HG03378 (cell line): Measurements from ENCODE around the gene RPRD2.
A peak's percentile ranks its signal among the peaks of the same experiment; 100 is the strongest.

Source experiments
- ATAC-seq: cut with Tn5 transposase; IDR thresholded peaks from one replicate; pipeline ENCODE4 v1.9.1; 2021; ENCODE audit warnings: mild to moderate bottlenecking, moderate library complexity; ENCODE audit not compliant: unreplicated experiment

The RPRD2 gene

DNA sequence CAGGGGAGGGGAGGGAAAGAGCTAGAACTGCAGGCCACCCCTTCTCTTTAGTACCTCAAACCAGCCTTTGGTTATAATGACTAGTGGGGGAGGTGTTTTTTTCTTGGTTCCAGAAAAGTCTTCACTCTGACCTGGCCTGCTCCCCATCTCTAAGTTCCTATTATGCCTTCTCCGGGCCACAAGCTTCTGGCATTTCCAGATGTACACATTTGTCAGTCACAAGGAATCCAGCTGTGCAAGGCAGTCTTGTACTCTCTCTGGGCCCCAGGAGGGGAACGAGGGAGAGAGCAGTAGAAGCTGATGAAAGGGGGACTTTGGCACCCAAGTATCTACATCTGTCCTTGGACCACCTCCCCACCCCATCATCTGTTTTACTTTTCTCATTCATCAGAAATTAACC, 148.9 kb downstream of the RPRD2 start:
- no peak for ATAC-seq

DNA sequence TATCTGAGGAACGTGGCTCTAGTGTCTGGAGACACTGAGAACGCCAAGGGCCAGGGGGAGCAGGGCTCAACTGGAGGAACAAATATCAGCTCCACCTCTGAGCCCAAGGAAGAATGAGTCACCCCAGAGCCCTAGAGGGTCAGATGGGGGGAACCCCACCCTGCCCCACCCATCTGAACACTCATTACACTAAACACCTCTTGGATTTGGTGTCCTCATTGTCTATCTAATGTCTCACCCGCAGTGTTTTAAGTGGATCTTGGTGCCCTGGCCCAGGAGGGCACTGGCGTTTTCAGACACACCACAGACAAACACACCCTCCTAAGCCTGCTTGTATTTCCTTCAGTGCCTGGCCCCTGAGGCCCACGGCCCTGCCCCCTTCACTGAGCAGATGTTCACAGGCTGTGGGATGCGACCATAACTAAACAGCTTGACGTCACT, 149.4 kb downstream of the RPRD2 start:
- no peak for ATAC-seq

DNA sequence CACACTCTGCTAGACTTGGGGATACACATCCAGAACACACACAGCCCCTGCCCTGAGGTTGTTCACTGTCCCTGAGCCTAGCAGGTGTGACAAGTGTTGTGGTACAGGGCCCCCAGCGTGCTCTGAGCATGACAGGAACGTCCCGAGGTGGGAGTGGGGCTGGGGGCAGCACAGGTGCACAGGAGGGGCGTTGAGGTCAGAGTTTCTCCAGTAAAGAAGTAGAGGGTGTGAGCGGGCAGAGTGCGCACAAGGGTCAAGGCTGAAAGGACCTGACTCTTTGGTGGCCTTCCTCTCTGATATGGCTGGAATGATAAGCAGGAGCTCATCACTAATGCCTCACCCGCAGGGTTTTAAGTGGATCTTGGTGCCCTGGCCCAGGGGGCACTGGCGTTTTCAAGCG, 150.3 kb downstream of the RPRD2 start:
- ATAC-seq, result no peak

DNA sequence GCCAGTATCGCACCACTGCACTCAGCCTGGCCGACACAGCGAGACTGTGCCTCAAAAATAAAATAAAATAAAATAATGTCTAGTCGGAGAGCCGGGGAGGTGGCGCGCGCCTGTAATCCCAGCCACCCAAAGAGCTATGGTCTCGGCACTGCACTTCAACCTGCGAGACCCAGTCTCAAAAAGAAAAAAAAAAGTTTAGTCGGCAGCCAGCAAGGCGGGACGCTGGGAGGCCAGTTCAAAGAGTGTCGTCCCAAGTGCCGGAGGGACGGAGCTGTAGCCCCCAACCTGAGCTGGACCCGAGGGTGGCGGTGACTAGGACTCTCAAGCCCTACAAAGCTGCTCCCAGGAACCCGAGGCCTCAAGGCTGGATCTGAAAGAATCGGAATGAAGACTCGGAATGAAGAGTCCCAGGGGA, 151.0 kb downstream of the RPRD2 start:
- ATAC-seq, result no peak

DNA sequence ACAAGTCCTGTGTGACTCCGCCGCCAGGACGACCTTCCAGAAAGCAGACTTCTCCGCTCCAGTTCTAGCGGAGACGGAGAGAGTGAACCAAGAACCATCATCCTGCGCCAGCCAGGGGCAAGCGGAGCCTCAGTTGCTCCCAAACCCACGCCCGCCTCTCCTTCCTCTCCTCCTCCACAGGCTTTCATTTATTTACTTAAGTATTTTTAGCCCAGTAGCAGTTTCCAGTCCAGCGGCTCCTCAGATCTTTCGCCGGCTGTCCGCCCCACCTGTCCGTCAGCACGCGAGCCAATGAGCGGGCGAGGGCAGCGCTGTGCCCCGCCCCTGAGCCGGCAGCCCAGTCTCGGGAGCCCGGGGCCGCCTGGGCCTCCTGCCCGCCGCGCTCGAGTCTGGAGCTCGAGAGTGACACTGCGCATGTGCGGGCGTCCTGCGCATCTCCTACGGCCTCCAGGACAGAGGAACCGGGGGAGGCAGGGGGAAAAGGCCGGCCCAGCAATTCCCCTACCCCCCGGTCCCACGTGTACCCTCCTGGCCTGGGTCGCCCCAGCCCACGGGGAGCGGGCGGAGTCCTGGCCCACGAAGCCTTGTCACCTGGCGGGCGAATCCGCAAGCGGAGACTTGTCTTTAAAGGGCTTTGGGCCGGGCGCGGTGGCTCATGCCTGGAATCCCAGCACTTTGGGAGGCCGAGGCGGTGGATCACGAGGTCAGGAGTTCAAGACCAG, 151.5 kb downstream of the RPRD2 start, which contains the start of gene FALEC:
TSS of gene FALEC (plus strand) at position 425 of the 722 bp plus-strand sequence.
- peak; percentile 84 for ATAC-seq

DNA sequence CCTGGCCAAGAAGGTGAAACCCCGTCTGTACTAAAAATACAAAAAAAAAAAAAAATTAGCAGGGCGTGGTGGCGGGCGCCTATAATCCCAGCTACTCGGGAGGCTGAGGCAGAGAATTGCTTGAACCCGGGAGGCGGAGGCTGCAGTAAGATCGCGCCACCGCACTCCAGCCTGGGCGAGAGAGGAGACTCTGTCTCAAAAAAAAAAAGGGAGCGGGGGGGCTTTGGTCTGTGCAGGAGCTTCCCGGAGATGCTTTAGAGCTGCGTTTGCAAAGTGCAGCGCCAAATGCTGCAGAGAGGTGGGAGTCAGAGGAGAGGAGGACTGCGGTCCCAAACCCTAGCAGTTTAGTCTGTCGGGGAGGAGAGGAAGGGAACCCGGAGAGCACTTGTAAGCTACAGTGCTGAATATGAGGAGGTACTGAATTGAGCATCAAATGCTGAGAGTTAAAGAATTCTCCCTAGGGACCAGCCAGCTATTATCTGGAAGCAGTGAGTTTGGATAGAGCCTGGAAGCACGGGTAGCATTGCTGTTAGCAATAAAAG, 152.2 kb downstream of the RPRD2 start:
- no peak for ATAC-seq

DNA sequence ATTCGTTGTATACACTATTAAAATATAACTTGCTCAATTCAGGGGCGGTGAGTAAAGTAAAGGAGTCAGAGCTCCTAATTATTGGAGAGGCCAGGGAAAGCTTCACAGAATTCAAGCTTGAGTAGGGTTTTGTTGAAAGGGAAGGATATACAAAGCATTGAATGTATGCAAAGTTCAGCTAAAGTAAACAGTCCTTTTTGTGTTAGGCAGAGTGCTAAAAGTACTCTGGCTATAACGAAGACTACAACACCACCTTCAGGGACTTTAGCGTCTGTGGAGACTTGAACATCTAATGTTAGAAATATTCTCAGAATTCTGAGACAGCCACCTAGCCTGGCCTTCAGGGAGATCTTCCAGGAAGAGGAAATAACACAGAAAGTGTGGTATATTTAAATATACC, 152.7 kb downstream of the RPRD2 start:
- no peak for ATAC-seq

DNA sequence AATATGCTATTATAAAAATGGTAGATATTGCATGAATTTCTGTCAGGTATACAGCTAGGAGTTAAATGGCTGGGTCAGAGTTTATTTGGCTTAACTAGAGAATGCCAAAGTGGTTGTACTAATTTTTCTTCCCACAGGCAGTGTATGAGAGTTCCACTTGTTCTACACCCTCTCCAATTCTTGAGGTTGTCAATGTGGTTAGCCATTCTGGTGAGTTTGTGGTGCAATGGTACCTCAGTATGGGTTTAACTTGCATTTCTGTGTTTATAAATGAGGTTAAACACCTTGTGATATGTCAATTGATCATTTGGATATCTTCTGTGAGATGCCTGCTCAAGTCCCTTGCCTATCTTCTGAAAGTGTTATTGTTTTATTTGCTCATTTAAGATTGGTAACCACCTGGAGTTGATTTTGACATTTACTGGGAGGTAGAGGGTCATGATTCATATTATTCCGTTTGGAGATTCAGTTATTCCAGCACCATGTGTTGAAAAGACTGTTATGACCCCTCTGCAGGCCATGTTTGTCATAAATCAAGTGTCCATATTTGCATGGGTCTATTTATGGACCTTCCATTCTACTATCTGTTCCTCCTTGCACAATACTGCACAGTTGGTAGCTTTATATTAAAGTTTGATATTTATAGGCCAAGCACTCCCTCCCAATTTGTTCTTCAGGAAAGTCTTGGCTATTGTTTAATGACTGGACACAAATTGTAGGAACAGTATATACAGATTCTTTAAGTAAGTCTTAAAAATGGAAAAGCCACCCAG, 157.4 kb downstream of the RPRD2 start:
- ATAC-seq, result no peak

DNA sequence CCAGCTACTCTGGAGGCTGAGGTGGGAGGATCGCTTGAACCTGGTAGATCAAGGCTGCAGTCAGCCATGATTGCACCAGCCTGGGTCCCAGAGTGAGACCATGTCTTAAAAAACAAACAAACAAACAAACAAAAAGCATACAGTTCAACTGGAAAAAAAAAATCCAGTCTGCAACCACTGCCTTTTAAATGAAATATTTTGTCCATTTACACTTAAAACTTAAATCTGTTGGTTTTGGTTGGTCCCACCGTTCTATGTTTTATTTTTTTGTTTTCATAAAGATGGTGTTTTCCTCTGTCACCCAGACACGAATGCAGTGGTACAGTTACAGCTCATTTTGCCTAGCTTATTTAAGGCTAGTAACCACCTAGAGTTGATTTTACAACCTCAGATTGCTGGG, 161.4 kb downstream of the RPRD2 start:
- no peak for ATAC-seq
